Memory B cell (primary cell): ENCODE results near the gene PEX11B.

Experiments used
- ATAC-seq: fragments of 150-1000 bp; cut with Tn5 transposase; 2 replicates; pipeline ENCODE4 v1.10.0; 2021; ENCODE audit warnings: low read depth, mild to moderate bottlenecking, moderate library complexity
- DNase-seq, 2 donors: peaks; one replicate each; pipeline ENCODE4 v3.0.0; 2022; ENCODE audit warnings: low spot score in 2 of 2
- H3K27ac Mint-ChIP-seq: one replicate; pipeline ENCODE4 v1.8.0; 2022; ENCODE audit warnings: mild to moderate bottlenecking, moderate library complexity, mixed read lengths
- H3K27me3 Mint-ChIP-seq: one replicate; pipeline ENCODE4 v1.8.0; 2022; ENCODE audit warnings: mixed read lengths
- H3K36me3 Mint-ChIP-seq: one replicate; pipeline ENCODE4 v1.8.0; 2022; ENCODE audit warnings: mild to moderate bottlenecking, mixed read lengths
- H3K4me1 Mint-ChIP-seq: one replicate; pipeline ENCODE4 v1.8.0; 2022; ENCODE audit warnings: mixed read lengths
- H3K4me3 Mint-ChIP-seq: one replicate; pipeline ENCODE4 v1.8.0; 2022; ENCODE audit warnings: mild to moderate bottlenecking, moderate library complexity, mixed read lengths
- H3K9me3 Mint-ChIP-seq: one replicate; pipeline ENCODE4 v1.8.0; 2022; ENCODE audit warnings: mixed read lengths

The PEX11B gene

DNA sequence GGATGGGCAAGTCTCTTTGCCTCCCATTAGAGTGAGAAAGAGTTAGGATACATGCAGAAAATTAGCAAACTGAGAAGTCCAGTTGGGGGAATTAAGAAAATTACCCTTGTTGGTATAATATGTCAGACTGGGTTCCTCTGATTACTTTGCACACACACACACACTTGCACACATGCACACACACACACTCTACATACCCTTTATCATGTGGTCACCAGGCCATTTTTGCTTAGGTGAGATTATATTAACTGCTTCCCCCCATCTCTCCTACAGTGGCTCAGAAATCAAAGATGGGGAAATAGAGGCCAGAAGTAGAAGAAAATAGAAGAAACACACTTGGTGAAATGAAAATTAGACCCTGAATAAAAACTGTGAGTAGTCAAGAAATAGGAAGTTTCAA is 40.2 kb upstream of the PEX11B start:
- Mint-ChIP-seq H3K27ac (peak overlapping the region; percentile 90), H3K36me3 (peaks cover 1% of the 10 kb centered on the region), H3K9me3 (no peaks in the 10 kb centered on the region), H3K4me3 (peak overlapping the region; percentile 11), H3K27me3 (no peaks in the 10 kb centered on the region), H3K4me1 (peaks cover 64% of the 10 kb centered on the region)
- DNase-seq (no peak), ATAC-seq (no peak)

DNA sequence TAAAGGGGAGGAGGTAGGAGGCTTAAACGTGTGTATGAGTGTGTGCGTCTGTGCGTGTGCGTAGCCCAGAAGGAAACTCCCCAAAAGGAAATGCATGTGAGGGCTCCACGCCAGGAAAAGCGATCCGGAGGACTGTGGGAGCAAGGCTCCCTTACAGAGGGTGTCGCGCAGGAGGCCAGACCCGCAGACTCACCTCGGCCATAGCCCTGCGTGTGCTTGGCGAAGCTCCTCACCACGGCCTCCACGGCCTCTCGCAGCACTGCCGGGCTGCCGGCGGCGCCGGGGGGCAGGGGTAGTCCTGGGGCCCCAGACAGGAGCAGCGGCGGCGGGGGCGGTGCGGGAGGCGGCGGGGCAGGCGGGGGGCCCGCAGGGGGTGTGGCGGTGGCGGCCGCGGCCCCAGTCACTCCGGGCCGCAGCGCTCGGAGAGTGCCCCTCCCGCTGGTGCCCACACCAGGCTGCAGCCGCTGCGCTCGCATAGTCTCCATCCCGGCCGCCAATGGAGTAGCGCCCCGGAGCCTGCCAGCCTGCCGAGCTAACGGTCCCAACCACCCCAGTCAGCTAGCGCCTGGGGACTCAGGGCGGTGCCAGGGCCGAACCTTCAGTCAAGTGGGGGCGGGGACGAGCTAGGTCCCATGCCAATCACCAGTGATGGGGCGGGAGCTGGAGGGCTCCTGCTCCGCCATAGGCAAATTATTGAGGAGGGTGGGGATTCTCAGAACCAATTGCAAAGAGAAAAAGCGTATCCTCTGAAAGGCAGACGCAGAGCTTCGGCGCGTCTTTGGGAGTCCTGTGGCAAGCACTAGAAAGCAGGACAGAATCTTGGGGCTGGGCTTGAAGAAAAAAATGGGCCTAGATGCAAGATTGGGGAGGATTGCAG is 39.2 kb upstream of the PEX11B start, which contains the start of gene LIX1L:
Gene LIX1L, minus strand, starts transcription at position 575 of the 877 bp plus-strand sequence. Its CDS starts 90 bp downstream, at position 485.
- no peaks in the 10 kb centered on the region for H3K27me3 Mint-ChIP-seq
- H3K9me3 Mint-ChIP-seq, result no peaks in the 10 kb centered on the region
- H3K4me3 Mint-ChIP-seq, result peak within 1 kb of the TSS; percentile 93

GRCh38 chr1:145956781-145957442 is 38.4 kb upstream of the PEX11B start:
- H3K4me1 Mint-ChIP-seq, result peaks cover 53% of the 10 kb centered on the region
- no peak for ATAC-seq
- no peaks in the 10 kb centered on the region for H3K9me3 Mint-ChIP-seq
- DNase-seq, result no peak
- peak overlapping the region; percentile 90 for H3K27ac Mint-ChIP-seq
- H3K36me3 Mint-ChIP-seq, result peaks cover 4% of the 10 kb centered on the region
- no peaks in the 10 kb centered on the region for H3K27me3 Mint-ChIP-seq
- peak overlapping the region; percentile 93 for H3K4me3 Mint-ChIP-seq

More for the DNA sequence above, 39.2 kb upstream of the PEX11B start, which contains the start of gene LIX1L:
- ATAC-seq (peak; percentile 88), DNase-seq (peak; percentile 83 to 92)
- Mint-ChIP-seq H3K27ac (peak within 1 kb of the TSS; percentile 90), H3K4me1 (peaks cover 57% of the 10 kb centered on the region), H3K36me3 (peaks cover 4% of the 10 kb centered on the region)

- ATAC-seq (no peak), DNase-seq (no peak)
- Mint-ChIP-seq H3K4me1 (peaks cover 52% of the 10 kb centered on the region), H3K4me3 (peak overlapping the region; percentile 93), H3K9me3 (no peaks in the 10 kb centered on the region), H3K36me3 (peaks cover 8% of the 10 kb centered on the region), H3K27ac (peak overlapping the region; percentile 90), H3K27me3 (no peaks in the 10 kb centered on the region)
These were observed 37.8 kb upstream of the PEX11B start for GRCh38 chr1:145956361-145956760.

GRCh38 chr1:145955436-145955835 is 36.9 kb upstream of the PEX11B start:
- Mint-ChIP-seq H3K9me3 (no peaks in the 10 kb centered on the region), H3K36me3 (peaks cover 8% of the 10 kb centered on the region), H3K4me1 (peaks cover 52% of the 10 kb centered on the region), H3K4me3 (no peak overlapping the region), H3K27ac (no peak overlapping the region), H3K27me3 (no peaks in the 10 kb centered on the region)
- ATAC-seq (no peak), DNase-seq (no peak)

GRCh38 chr1:145953861-145954260 is 35.3 kb upstream of the PEX11B start:
- peaks cover 15% of the 10 kb centered on the region for H3K36me3 Mint-ChIP-seq
- no peak overlapping the region for H3K27ac Mint-ChIP-seq
- no peak for ATAC-seq
- DNase-seq, result no peak
- no peaks in the 10 kb centered on the region for H3K9me3 Mint-ChIP-seq
- no peak overlapping the region for H3K4me3 Mint-ChIP-seq
- no peaks in the 10 kb centered on the region for H3K27me3 Mint-ChIP-seq
- peaks cover 49% of the 10 kb centered on the region for H3K4me1 Mint-ChIP-seq

DNA sequence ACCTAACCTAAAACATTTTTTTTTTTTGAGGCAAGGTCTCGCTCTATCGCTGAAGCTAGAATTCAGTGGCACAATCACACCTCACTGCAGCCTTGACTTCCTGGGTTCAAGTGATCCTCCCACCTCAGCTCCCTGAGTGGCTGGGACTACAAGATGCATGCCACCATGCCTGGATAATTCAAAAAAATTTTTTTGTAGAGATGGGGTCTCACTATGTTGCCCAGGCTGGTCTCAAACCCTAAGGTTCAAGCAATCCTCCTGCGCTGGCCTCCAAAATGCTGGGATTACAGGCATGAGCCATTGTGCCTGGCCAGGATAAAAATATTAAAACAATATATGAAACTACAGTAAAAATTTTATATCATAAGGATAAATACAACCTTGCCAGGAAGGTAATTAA is 34.4 kb upstream of the PEX11B start:
- Mint-ChIP-seq H3K27ac (no peak overlapping the region), H3K36me3 (peaks cover 17% of the 10 kb centered on the region), H3K9me3 (no peaks in the 10 kb centered on the region), H3K4me3 (no peak overlapping the region), H3K27me3 (no peaks in the 10 kb centered on the region), H3K4me1 (peaks cover 42% of the 10 kb centered on the region)
- no peak for DNase-seq
- no peak for ATAC-seq

DNA sequence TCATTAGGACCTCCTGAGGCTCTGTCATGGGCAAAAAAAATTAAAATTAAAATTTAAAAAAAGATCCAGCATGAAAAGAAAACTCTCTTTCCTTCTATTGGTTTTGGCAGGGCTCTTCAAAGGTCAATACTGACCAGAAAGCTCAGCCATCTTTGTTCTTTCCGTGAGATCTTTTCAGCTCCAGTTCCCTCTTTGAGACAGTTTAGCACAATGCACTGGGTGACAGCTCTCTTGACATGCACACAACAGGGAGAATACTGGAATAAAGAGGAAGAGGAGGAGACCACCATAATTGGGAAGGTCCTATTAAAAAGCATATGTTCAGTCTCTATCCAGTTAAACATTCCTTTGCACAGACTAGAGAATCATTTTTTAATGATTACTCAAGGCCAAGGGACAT is 33.0 kb upstream of the PEX11B start:
- no peak overlapping the region for H3K27ac Mint-ChIP-seq
- H3K4me1 Mint-ChIP-seq, result peaks cover 34% of the 10 kb centered on the region
- no peak for DNase-seq
- peaks cover 20% of the 10 kb centered on the region for H3K36me3 Mint-ChIP-seq
- no peak for ATAC-seq
- H3K4me3 Mint-ChIP-seq, result no peak overlapping the region
- no peaks in the 10 kb centered on the region for H3K27me3 Mint-ChIP-seq
- H3K9me3 Mint-ChIP-seq, result no peaks in the 10 kb centered on the region

- H3K27me3 Mint-ChIP-seq, result no peaks in the 10 kb centered on the region
- peaks cover 21% of the 10 kb centered on the region for H3K36me3 Mint-ChIP-seq
- H3K9me3 Mint-ChIP-seq, result no peaks in the 10 kb centered on the region
- DNase-seq (no peak), ATAC-seq (no peak)
- peaks cover 17% of the 10 kb centered on the region for H3K4me1 Mint-ChIP-seq
- no peak overlapping the region for H3K4me3 Mint-ChIP-seq
- H3K27ac Mint-ChIP-seq, result peak overlapping the region; percentile 43
These were observed 30.7 kb upstream of the PEX11B start for GRCh38 chr1:145949219-145949618.

GRCh38 chr1:145947551-145947950 is 29.0 kb upstream of the PEX11B start:
- H3K4me3 Mint-ChIP-seq, result no peak overlapping the region
- H3K27me3 Mint-ChIP-seq, result no peaks in the 10 kb centered on the region
- H3K27ac Mint-ChIP-seq, result no peak overlapping the region
- peaks cover 14% of the 10 kb centered on the region for H3K4me1 Mint-ChIP-seq
- DNase-seq (no peak), ATAC-seq (no peak)
- H3K9me3 Mint-ChIP-seq, result no peaks in the 10 kb centered on the region
- H3K36me3 Mint-ChIP-seq, result peaks cover 24% of the 10 kb centered on the region

- no peak overlapping the region for H3K27ac Mint-ChIP-seq
These were observed 28.0 kb upstream of the PEX11B start for GRCh38 chr1:145946477-145946986.

DNA sequence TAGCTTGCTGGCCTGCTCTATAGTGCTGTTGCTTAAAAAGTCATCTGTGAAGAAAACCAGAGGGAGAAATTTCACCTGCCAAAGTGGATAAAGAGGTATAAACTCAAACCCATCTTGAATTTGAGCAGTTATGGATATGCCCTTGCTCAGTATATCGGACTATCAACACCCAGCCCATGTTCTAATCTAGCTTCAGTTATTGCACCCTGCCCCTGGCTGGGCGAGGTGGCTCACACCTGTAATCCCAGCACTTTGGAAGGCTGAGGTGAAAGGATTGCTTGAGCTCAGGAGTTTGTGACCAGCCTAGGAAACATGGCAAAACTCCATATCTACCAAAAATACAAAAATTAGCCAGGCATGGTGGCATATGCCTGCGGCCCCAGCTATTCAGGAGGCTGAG is 26.0 kb upstream of the PEX11B start:
- Mint-ChIP-seq H3K36me3 (peaks cover 22% of the 10 kb centered on the region), H3K4me1 (peaks cover 7% of the 10 kb centered on the region), H3K4me3 (no peak overlapping the region), H3K27ac (no peak overlapping the region), H3K9me3 (no peaks in the 10 kb centered on the region), H3K27me3 (no peaks in the 10 kb centered on the region)
- ATAC-seq (no peak), DNase-seq (no peak)

More at GRCh38 chr1:145946477-145946986, 28.0 kb upstream of the PEX11B start:
- Mint-ChIP-seq H3K9me3 (no peaks in the 10 kb centered on the region), H3K4me1 (peaks cover 11% of the 10 kb centered on the region), H3K4me3 (no peak overlapping the region), H3K36me3 (peaks cover 25% of the 10 kb centered on the region), H3K27me3 (no peaks in the 10 kb centered on the region)
- no peak for ATAC-seq
- no peak for DNase-seq

- no peaks in the 10 kb centered on the region for H3K4me1 Mint-ChIP-seq
- H3K27me3 Mint-ChIP-seq, result no peaks in the 10 kb centered on the region
- no peak overlapping the region for H3K4me3 Mint-ChIP-seq
- no peak overlapping the region for H3K27ac Mint-ChIP-seq
- peaks cover 16% of the 10 kb centered on the region for H3K36me3 Mint-ChIP-seq
- no peaks in the 10 kb centered on the region for H3K9me3 Mint-ChIP-seq
- DNase-seq, result no peak
- ATAC-seq, result no peak
These were observed 24.4 kb upstream of the PEX11B start for GRCh38 chr1:145942871-145943270.

- Mint-ChIP-seq H3K4me3 (no peak overlapping the region), H3K27me3 (no peaks in the 10 kb centered on the region), H3K36me3 (peaks cover 18% of the 10 kb centered on the region), H3K27ac (no peak overlapping the region), H3K4me1 (no peaks in the 10 kb centered on the region), H3K9me3 (no peaks in the 10 kb centered on the region)
- no peak for ATAC-seq
- no peak for DNase-seq
These were observed 23.9 kb upstream of the PEX11B start for GRCh38 chr1:145942405-145942804.
